Epithelial cell of umbilical artery (primary cell): ENCODE measurements around the gene OR2A42. TPM values are rescaled to one million over a fixed set of nuclear protein-coding genes. Genes with fewer than 3 reads are reported as not detected.

Experiments used
- total RNA-seq: library from RNA; depleted of rRNA; stranded (reverse); fragments of >200 nt; gene quantifications from 2 replicates; pipeline ENCODE4 v1.2.3, GENCODE V29; 2014

OR2A42 gene, protein sequence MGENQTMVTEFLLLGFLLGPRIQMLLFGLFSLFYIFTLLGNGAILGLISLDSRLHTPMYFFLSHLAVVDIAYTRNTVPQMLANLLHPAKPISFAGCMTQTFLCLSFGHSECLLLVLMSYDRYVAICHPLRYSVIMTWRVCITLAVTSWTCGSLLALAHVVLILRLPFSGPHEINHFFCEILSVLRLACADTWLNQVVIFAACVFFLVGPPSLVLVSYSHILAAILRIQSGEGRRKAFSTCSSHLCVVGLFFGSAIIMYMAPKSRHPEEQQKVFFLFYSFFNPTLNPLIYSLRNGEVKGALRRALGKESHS
- not detected in 2 replicates for total RNA-seq

DNA sequence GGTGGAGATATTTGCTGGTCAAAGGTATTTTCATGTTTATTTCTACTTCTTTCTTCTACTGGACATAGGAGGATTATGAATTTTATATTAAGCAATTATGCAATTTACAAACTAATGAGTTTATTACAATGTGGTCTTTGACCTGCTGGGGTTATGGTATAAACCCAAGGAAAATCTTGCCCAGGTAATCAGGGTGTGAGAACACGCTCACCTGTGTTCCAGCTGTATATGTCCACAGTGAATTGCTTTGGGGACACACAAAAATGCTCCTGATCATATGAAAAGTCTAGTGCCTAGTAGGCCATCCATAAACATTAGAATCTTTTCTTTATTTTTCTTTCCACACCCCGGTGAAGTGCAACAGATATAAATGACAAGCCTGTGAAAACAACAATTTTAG lies at the start of gene OR2A42:
TSS of gene OR2A42 (minus strand) at position 241 of the 400 bp plus-strand sequence. CDS start 6,762 bp downstream, outside the sequence.

DNA sequence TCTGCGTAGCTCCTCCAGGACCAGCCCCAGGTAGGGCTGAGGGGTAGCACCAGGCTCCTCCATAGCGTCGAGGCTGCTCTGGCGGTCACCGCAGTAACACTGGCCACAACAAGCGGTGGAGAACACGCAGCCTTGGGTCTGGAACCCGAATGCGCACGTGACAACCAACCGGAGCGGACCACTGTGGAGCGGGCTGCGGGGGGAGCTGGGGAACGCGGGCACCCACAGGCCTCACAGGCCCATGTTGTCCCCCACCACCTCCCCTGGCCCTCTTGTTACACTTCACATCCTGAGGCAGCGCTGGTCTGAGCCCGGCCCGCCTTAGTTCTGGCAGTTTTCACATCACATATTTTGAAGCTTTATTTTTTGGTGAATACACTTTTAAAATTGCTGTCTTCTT lies 29.8 kb upstream of the OR2A42 start, which contains the start of gene CTAGE8:
TSS of gene CTAGE8 (minus strand) at position 101 of the 400 bp plus-strand sequence. CDS start at position 63, 38 bp downstream.

GRCh38 chr7:144264692-144265091 lies 25.3 kb upstream of the OR2A42 start, which contains the start of gene OR2A7:
TSS of gene OR2A7 (minus strand) at chr7:144264792. CDS start at chr7:144259628, 5,164 bp downstream.

GRCh38 chr7:144195212-144195872 lies 44.1 kb downstream of the OR2A42 start, which contains the start of gene ARHGEF35:
TSS of gene ARHGEF35 (minus strand) at chr7:144195833. CDS start at chr7:144188383, 7,450 bp downstream.

DNA sequence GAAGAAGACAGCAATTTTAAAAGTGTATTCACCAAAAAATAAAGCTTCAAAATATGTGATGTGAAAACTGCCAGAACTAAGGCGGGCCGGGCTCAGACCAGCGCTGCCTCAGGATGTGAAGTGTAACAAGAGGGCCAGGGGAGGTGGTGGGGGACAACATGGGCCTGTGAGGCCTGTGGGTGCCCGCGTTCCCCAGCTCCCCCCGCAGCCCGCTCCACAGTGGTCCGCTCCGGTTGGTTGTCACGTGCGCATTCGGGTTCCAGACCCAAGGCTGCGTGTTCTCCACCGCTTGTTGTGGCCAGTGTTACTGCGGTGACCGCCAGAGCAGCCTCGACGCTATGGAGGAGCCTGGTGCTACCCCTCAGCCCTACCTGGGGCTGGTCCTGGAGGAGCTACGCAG lies 56.2 kb downstream of the OR2A42 start, which contains the start of gene CTAGE4:
TSS of gene CTAGE4 (plus strand) at position 301 of the 400 bp plus-strand sequence. CDS start at position 339, 38 bp downstream.

Other genes starting within 250 kb of the OR2A42 start
- not detected in 2 replicates for gene OR6B1, start 239.3 kb downstream of the OR2A42 start, total RNA-seq
- not detected in 2 replicates for gene OR2A5, start 190.7 kb downstream of the OR2A42 start, total RNA-seq
- gene OR2A25, start 169.8 kb downstream of the OR2A42 start, total RNA-seq: not detected in 2 replicates
- not detected in 2 replicates for gene OR2A12, start 153.3 kb downstream of the OR2A42 start, total RNA-seq
- gene OR2A2, start 130.0 kb downstream of the OR2A42 start, total RNA-seq: not detected in 2 replicates
- gene OR2A14, start 116.4 kb downstream of the OR2A42 start, total RNA-seq: not detected in 2 replicates
- gene CTAGE4, start 56.1 kb downstream of the OR2A42 start, total RNA-seq: 0.30 TPM in 1 of 2 replicates, not detected in the other
- gene ARHGEF35, start 43.8 kb downstream of the OR2A42 start, total RNA-seq: 0.32 and 0.91 TPM in 2 replicates
- 0.46 TPM in 1 of 2 replicates, not detected in the other for gene OR2A7, start 25.2 kb upstream of the OR2A42 start, total RNA-seq
- gene CTAGE8, start 29.7 kb upstream of the OR2A42 start, total RNA-seq: 0.15 and 0.65 TPM in 2 replicates
- under 0.01 TPM in 2 replicates for gene OR2A1, start 72.8 kb upstream of the OR2A42 start, total RNA-seq
- gene ARHGEF5, start 115.8 kb upstream of the OR2A42 start, total RNA-seq: 0.76 and 0.97 TPM in 2 replicates
- not detected in 2 replicates for gene NOBOX, start 164.1 kb upstream of the OR2A42 start, total RNA-seq